Esophagus muscularis mucosa (tissue), 4 donors: ENCODE measurements around the gene MARCHF7. TPM values are rescaled to one million over a fixed set of nuclear protein-coding genes. Genes with fewer than 3 reads are reported as not detected.

Source experiments
- DNase-seq: peaks from one replicate; pipeline ENCODE4 v3.0.0-alpha.2; 2017; ENCODE audit errors: extremely low spot score
- H3K27ac ChIP-seq, 4 donors: fragments of 200-600 bp; sonication (generic); replicated peaks in 1 of 4; 1 replicate in 3 of 4; 2 replicates in 1 of 4; pipeline ENCODE4 v1.5.1; 2016 to 2019; ENCODE audit warnings: mild to moderate bottlenecking in 1 of 4
- H3K27me3 ChIP-seq, 4 donors: fragments of 200-600 bp; sonication (generic); one replicate each; pipeline versions ENCODE4 v1.5.1 to v1.6.0; 2016 to 2019
- H3K36me3 ChIP-seq, 4 donors: fragments of 200-600 bp; sonication (generic); one replicate each; pipeline ENCODE4 v1.5.1; 2016 to 2019
- H3K4me1 ChIP-seq, 4 donors: fragments of 200-600 bp; sonication (generic); one replicate each; pipeline ENCODE4 v1.5.1; 2016 to 2019
- H3K4me3 ChIP-seq, 4 donors: fragments of 200-600 bp; sonication (generic); 1 replicate in 2 of 4; 2 replicates in 2 of 4; pipeline ENCODE4 v1.5.1; 2016 to 2019; ENCODE audit warnings: mild to moderate bottlenecking in 4 of 4, moderate library complexity in 1 of 4
- H3K9me3 ChIP-seq, 4 donors: fragments of 200-600 bp; sonication (generic); 1 replicate in 3 of 4; 2 replicates in 1 of 4; pipeline ENCODE4 v1.5.1; 2016 to 2019
- CTCF ChIP-seq, 3 experiments: fragments of 200-600 bp in 2 of 3; fragments of 450-650 bp in 1 of 3; sonication (generic) in 2 of 3; IDR thresholded peaks; one replicate each; pipeline ENCODE4 v1.5.1; 2017 to 2019; ENCODE audit warnings: antibody characterized with exemption in 3 of 3, mild to moderate bottlenecking in 2 of 3, moderate library complexity in 1 of 3
- EP300 ChIP-seq: sonication (generic); formaldehyde crosslinking; IDR thresholded peaks from one replicate; pipeline ENCODE4 v1.6.1; 2017; ENCODE audit warnings: antibody characterized with exemption
- POLR2A ChIP-seq: fragments of 450-650 bp; IDR thresholded peaks from one replicate; pipeline ENCODE4 v1.6.1; 2017; ENCODE audit warnings: antibody characterized with exemption, moderate library complexity, mild to moderate bottlenecking, low read depth
- POLR2AphosphoS5 ChIP-seq, 2 donors: sonication (generic); formaldehyde crosslinking; IDR thresholded peaks; one replicate each; pipeline ENCODE4 v1.6.1; 2017; ENCODE audit warnings: antibody characterized with exemption in 2 of 2
- WGBS: methylation state at CpG from one replicate; pipeline ENCODE4 v1.1.5; 2018; 5-methylcytosine and 5-hydroxymethylcytosine counted together
- intact Hi-C: fragments of 100-400 bp; cut with DNase I; formaldehyde crosslinking; loops from one replicate; pipeline ENCODE4 v1.15.1; 2023
- total RNA-seq, 4 donors: library from RNA; depleted of rRNA; stranded (reverse); fragments of >200 nt; gene quantifications; one replicate each; pipeline versions ENCODE4 v1.1.0 to v1.2.1, GENCODE V29; 2016

Gene MARCHF7
- total RNA-seq, 4 donors from 2014 or later: 60.1 to 101 (median 89.4) TPM

GRCh38 chr2:159683817-159684216 is 28.5 kb upstream of the MARCHF7 start:
- H3K4me3 ChIP-seq: no peak overlapping the region
- H3K36me3 ChIP-seq: no peaks in the 10 kb centered on the region
- no peak for TF ChIP-seq POLR2AphosphoS5 (IDR thresholded peaks at IDR 0.05)
- TF ChIP-seq EP300: no peak
- no peak for TF ChIP-seq POLR2A
- no peak for TF ChIP-seq CTCF (IDR thresholded peaks at IDR 0.05)
- H3K9me3 ChIP-seq: no peaks in the 10 kb centered on the region
- intact Hi-C loops: loop anchor here (10.0 kb wide), 1 partner anchor 239 kb away; no protein-coding TSS in a partner anchor
- 94% methylated on average over 1 of the region's 1 CpG for WGBS
- H3K27ac ChIP-seq: no peak overlapping the region
- no peaks in the 10 kb centered on the region for H3K4me1 ChIP-seq
- no peak for DNase-seq
- no peaks in the 10 kb centered on the region for H3K27me3 ChIP-seq

GRCh38 chr2:159684796-159685195 is 27.5 kb upstream of the MARCHF7 start:
- Histone ChIP-seq H3K27ac (no peak overlapping the region), H3K4me1 (no peaks in the 10 kb centered on the region), H3K4me3 (no peak overlapping the region), H3K27me3 (no peaks in the 10 kb centered on the region), H3K9me3 (no peaks in the 10 kb centered on the region), H3K36me3 (no peaks in the 10 kb centered on the region)
- DNase-seq: no peak
- TF ChIP-seq CTCF (IDR thresholded peaks at IDR 0.05) (no peak), POLR2A (no peak), EP300 (no peak), POLR2AphosphoS5 (IDR thresholded peaks at IDR 0.05) (no peak)
- intact Hi-C loops: loop anchor here (10.0 kb wide), 1 partner anchor 240 kb away; no protein-coding TSS in a partner anchor

- Histone ChIP-seq H3K36me3 (peaks cover 0 to 6% (median 2%) of the 10 kb centered on the region in 4 donors), H3K4me1 (no peaks in the 10 kb centered on the region), H3K27ac (no peak overlapping the region), H3K27me3 (no peaks in the 10 kb centered on the region), H3K4me3 (no peak overlapping the region), H3K9me3 (no peaks in the 10 kb centered on the region)
- 96% methylated on average over 1 of the region's 1 CpG for WGBS
- DNase-seq: no peak
- intact Hi-C loops: no loop called here
- TF ChIP-seq EP300 (no peak), CTCF (IDR thresholded peaks at IDR 0.05) (no peak), POLR2A (no peak), POLR2AphosphoS5 (IDR thresholded peaks at IDR 0.05) (no peak)
Measured at GRCh38 chr2:159694500-159695040, 17.7 kb upstream of the MARCHF7 start.

GRCh38 chr2:159695795-159696448 is 16.4 kb upstream of the MARCHF7 start:
- no peaks in the 10 kb centered on the region for H3K27me3 ChIP-seq
- DNase-seq: no peak
- H3K27ac ChIP-seq: no peak overlapping the region
- H3K4me3 ChIP-seq: no peak overlapping the region
- peaks cover 0 to 6% (median 4%) of the 10 kb centered on the region in 4 donors for H3K36me3 ChIP-seq
- no peaks in the 10 kb centered on the region for H3K4me1 ChIP-seq
- H3K9me3 ChIP-seq: no peaks in the 10 kb centered on the region
- intact Hi-C loops: no loop called here
- WGBS: 84% methylated on average over 4 of the region's 4 CpGs
- TF ChIP-seq CTCF (IDR thresholded peaks at IDR 0.05) (no peak), EP300 (no peak), POLR2AphosphoS5 (IDR thresholded peaks at IDR 0.05) (no peak), POLR2A (no peak)
